GM21515 (cell line): ENCODE measurements around the gene EIF1AD.

ENCODE experiments used
- ATAC-seq: cut with Tn5 transposase; IDR thresholded peaks from one replicate; pipeline ENCODE4 v1.9.1; 2021; ENCODE audit not compliant: unreplicated experiment

EIF1AD gene

DNA sequence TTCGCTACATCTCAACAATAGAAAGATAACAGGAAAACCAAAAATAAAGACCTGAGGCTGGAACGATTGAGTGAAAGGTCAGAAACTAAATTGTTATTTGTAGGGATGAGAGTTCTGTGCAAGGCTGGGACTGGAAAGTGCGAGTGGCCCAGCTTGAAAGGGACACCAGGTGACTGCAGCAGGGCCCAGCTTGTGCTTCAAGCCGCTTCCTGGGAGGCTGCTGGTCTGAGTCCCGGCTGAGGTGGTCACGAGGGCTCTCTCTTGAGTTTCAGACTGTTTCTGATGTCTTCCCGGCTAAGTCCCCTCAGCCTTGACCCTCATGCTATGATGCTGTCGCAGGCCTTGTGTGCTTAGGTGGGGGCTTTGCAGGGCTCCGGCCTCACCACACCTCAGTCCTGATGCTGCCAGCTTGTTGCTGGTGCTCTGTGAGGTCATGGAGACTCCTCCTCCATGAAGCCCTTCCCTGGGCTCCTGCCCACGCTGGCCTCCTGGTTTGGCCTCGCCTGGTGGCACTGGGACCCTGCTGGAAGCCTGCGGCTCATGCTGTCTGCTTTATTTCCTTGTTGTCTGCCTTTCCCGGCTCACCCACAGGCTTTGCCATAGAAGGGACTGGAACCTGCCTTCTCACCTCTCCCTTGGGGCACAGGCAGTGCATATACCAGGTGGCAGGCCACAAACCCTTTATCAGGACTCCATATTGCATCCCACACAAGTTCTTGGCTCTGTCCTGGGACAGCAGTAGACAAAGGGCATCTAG is 4.4 kb upstream of the EIF1AD start:
- no peak for ATAC-seq

- no peak for ATAC-seq
Measured at GRCh38 chr11:66004186-66004585, 2.2 kb upstream of the EIF1AD start.

- no peak for ATAC-seq
Measured at GRCh38 chr11:66003291-66003690, 1.3 kb upstream of the EIF1AD start.

- peak; percentile 27 for ATAC-seq
Measured at GRCh38 chr11:66002648-66003225, 780 bp upstream of the EIF1AD start.

DNA sequence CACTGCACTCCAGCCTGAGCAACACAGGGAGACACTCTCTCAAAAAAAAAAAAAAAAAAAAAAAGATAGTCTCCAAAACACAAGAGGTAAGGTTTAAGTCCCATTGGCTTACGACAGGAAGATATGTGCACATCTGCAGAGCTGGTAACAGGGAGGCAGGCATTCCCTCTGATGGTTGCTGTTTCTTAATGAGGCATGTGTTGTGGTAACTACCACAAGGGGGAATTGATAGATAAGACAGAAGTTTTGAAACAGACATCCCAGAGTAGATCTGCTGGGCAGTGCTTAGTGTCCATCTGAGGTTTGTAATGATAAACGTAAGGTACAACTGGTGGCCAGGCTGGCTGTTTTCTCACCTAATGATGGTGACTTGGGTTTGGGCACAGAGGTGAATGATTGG is 4.7 kb downstream of the EIF1AD start:
- ATAC-seq = no peak

DNA sequence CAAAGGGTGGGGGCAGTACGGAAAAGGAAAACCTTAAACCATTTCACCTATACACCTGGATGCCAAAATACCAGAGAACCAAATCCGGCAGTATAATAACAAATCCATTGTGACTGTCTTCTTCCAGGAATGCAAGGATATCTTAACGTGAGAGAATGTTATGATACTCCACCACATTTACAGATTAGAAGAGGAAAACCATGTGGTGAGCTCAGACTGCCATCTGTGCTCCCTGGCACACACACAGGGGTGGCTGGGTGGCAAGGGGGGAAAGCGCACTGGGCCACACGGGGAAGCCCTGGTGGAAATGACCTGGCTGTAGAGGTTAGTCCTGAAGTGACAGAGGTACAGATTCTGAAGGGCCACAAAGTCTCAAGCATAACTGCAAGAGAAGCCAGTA is 9.9 kb downstream of the EIF1AD start:
- ATAC-seq = no peak

- peak; percentile 97 for ATAC-seq
Measured at GRCh38 chr11:65988791-65989592, 13.0 kb downstream of the EIF1AD start.

DNA sequence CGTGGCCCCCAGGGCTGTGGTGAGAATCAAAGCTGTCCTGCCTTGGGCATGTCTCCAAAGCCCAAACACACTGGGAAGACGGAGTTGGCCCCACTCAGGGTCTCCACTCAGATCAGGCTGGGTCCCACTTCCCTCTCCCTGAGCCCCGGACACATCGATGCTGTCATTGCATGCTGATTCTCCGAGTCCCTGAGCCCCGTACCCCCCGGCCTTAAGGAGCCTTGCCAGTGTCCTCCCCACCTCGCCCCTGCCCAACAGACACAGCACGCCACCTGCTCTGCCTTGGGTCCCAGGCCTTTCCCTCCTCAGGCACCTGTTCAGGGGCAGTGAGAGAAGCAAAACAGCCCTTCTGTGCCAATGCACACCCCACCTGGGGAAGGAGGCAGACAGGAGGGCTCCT is 14.6 kb downstream of the EIF1AD start:
- no peak for ATAC-seq

- no peak for ATAC-seq
Measured at GRCh38 chr11:65983589-65983987, 18.4 kb downstream of the EIF1AD start.

- ATAC-seq = no peak
Measured at GRCh38 chr11:65982824-65983588, 19.0 kb downstream of the EIF1AD start.

GRCh38 chr11:65981972-65982823 is 19.8 kb downstream of the EIF1AD start:
- ATAC-seq = no peak

GRCh38 chr11:65981101-65981740 is 20.7 kb downstream of the EIF1AD start:
- ATAC-seq = no peak

GRCh38 chr11:65979261-65979759 is 22.6 kb downstream of the EIF1AD start:
- no peak for ATAC-seq

GRCh38 chr11:65978391-65979238 is 23.3 kb downstream of the EIF1AD start:
- no peak for ATAC-seq

GRCh38 chr11:65977621-65978390 is 24.2 kb downstream of the EIF1AD start:
- ATAC-seq = no peak

DNA sequence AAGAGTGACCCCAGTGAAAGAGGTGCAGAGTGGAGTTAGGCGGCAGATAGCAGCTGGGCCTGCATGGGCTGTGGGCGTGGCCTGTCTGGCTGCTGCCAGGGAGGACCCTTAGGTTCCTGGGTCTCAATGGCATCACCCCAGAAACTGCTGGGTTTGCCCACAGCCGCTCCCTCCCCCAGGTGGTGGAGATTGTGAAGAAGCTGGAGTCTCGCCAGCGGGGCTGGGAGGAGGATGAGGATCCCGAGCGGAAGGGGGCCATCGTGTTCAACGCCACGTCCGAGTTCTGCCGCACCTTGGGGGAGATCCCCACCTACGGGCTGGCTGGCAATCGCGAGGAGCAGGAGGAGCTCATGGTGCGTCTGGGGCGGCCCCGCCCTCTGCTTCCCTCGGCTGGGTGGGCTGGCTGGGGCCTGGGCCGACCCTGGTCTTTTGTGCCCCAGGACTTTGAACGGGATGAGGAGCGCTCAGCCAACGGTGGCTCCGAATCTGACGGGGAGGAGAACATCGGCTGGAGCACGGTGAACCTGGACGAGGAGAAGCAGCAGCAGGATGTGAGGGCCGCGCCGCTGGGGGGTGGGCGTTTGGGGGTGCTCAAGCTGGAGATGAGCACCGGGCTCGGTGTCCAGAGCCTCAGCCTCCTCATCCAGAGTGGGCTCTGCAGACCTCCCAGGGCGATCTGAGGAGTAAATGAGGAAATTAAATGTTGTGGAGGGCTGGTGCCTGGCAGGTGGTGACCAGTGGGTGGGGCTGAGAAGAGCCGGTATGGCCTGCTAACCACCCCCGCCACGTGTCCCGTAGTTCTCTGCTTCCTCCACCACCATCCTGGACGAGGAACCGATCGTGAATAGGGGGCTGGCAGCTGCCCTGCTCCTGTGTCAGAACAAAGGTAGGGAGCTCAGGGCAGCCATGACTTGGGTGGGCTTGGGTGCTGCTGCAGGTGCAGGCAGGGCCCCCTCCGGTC is 25.5 kb downstream of the EIF1AD start:
- no peak for ATAC-seq

DNA sequence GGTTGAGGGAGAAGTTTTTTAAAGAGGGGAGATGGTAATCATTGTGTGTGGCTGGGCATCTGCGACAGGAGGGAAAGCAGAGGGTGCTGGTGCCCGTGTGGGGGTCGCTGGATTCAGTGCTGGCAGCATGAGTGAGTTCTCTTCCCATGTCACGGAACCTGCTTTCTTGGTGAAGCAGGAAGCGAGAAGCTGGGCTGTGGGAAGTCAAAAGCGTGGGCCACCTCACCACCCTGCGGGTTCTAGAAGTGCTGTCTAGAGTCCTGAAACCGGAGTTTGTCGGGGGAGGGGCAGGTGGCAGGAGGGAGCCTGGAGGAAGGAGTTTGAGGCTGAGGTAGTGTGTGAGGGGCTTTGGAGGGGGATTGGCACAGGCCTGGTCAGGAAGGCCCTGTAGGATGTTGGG is 26.2 kb downstream of the EIF1AD start:
- ATAC-seq = no peak
